Measurements from ENCODE around the gene BRAF. TPM values are rescaled to one million over a fixed set of nuclear protein-coding genes. Genes with fewer than 3 reads are reported as not detected.

The BRAF gene
- total RNA-seq, 2 donors from 2014 or later: 19.8 to 24.7 TPM

DNA sequence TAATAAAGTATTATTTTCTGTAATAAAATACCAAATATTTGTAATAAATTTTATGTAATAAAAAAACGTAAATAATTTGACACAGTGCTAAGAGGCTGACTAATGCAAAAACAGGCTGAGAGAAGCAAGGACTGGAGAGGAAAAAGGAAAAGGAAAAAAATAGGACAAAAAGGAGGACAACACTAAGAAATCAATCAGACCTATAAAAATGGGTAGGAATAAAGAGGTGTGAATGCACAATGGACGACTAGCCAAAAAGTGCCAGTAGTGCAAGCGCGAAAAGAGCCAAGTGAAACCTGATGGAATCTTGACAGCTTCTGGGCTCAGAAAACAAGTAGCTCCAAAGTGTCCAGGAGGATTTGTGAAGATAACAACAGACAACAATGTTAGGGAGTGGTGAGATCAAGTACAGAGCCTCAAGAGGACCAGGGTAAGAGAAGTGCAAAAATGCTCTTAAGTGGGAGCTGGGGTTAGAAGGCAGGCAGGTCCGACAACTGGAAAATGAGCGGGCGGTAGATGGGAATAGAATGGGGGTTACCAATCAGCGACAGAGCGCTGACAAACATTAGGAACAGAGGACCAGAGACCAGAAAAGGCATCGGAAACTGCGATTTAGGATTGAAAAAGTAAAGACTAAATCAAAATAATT lies 1.2 kb downstream of the BRAF start:
- peak; percentile 22 for DNase-seq
- peak overlapping the region; percentile 88 to 98 for H3K9ac ChIP-seq (ENCODE audit: low read depth in 2 of 2, low read length in 2 of 2)
- no peaks in the 10 kb centered on the region for H3K27me3 ChIP-seq
- no peak for TF ChIP-seq CTCF (IDR thresholded peaks at IDR 0.05)
- H3K4me1 ChIP-seq: no peaks in the 10 kb centered on the region
- peak overlapping the region; percentile 91 for H3K27ac ChIP-seq
- intact Hi-C loops (cut with DNase I): no loop called here
- H3K36me3 ChIP-seq: no peaks in the 10 kb centered on the region
- H3K9me3 ChIP-seq: no peaks in the 10 kb centered on the region
- H3K4me3 ChIP-seq: peak overlapping the region; percentile 90

DNA sequence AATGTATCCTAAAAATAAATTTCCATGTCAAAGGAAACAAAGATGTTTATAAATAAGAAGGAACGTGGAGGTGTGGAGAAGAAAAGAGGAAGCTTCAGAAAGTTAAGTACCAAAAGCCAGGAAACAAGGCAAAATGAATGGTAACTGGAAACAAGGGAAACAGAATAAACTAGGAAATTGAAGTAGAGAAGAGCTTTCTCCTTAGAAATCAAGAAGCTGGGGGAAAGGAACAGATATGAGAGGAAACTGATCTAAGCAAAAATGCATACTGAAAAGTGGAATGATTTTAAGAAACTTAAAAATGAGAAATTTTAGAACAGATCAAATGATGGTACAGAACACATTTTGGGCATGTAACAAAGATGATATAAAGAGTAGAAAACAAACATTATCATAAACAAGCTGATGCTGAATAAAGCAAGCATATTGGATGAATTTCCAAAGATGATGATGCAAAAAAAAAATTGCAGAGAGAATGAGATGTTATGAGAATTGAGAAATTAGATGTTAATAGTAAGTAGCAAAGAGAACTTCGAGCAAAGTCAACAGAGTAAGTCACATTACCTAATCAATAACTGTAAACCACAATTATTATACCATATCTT lies 1.9 kb downstream of the BRAF start:
- Histone ChIP-seq H3K27ac (no peak overlapping the region), H3K4me3 (peak overlapping the region; percentile 90), H3K9ac (ENCODE audit: low read depth in 2 of 2, low read length in 2 of 2) (no peak overlapping the region), H3K27me3 (no peaks in the 10 kb centered on the region), H3K9me3 (no peaks in the 10 kb centered on the region), H3K36me3 (no peaks in the 10 kb centered on the region), H3K4me1 (no peaks in the 10 kb centered on the region)
- intact Hi-C loops (cut with DNase I): no loop called here
- DNase-seq: no peak
- TF ChIP-seq CTCF (IDR thresholded peaks at IDR 0.05): no peak

DNA sequence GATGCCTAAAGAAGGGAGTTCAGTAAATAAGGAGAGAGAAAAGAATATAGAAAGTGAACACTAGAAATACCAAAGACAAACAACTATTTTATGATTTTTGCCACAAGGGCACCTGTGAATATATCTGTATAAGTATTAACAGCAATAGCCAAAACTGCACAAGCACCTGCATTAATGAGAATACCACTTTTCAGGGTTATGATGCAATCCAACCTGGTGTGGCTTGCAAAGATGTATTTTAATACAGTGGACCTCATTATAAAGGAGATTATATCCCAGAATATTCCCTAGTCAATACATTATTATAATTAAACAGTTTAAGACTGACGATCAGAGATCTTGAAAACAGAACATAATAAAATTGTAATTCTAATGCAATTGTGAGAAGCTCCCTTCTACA lies 4.0 kb downstream of the BRAF start:
- no peaks in the 10 kb centered on the region for H3K27me3 ChIP-seq
- no peak overlapping the region for H3K27ac ChIP-seq
- DNase-seq: no peak
- H3K36me3 ChIP-seq: no peaks in the 10 kb centered on the region
- H3K4me3 ChIP-seq: no peak overlapping the region
- no peaks in the 10 kb centered on the region for H3K4me1 ChIP-seq
- H3K9ac ChIP-seq (ENCODE audit: low read depth in 2 of 2, low read length in 2 of 2): no peak overlapping the region
- no peak for TF ChIP-seq CTCF (IDR thresholded peaks at IDR 0.05)
- no peaks in the 10 kb centered on the region for H3K9me3 ChIP-seq
- intact Hi-C loops (cut with DNase I): no loop called here

DNA sequence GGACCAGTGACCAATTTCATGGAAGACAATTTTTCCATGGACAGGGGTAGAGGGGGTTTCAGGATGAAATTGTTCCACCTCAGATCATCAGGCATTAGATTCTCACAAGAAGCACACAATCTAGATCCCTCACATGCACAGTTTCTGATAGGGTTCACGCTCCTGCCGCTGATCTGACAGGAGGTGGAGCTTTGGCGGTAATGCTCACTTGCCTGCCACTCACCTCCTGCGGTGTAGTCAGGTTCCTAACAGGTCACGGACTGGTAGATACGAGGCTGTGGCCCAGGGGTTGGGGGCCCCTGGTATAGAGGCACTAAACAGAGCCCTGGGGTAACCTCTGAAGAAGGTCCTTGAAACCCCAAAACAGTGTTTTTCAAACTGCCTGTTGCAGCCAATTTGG lies 6.5 kb downstream of the BRAF start:
- Histone ChIP-seq H3K4me3 (no peak overlapping the region), H3K9ac (ENCODE audit: low read depth in 2 of 2, low read length in 2 of 2) (no peak overlapping the region), H3K9me3 (no peaks in the 10 kb centered on the region), H3K4me1 (no peaks in the 10 kb centered on the region), H3K36me3 (no peaks in the 10 kb centered on the region), H3K27ac (no peak overlapping the region), H3K27me3 (no peaks in the 10 kb centered on the region)
- intact Hi-C loops (cut with DNase I): no loop called here
- no peak for TF ChIP-seq CTCF (IDR thresholded peaks at IDR 0.05)
- no peak for DNase-seq

- Histone ChIP-seq H3K36me3 (no peaks in the 10 kb centered on the region), H3K27ac (no peak overlapping the region), H3K4me1 (no peaks in the 10 kb centered on the region), H3K27me3 (no peaks in the 10 kb centered on the region), H3K9ac (ENCODE audit: low read depth in 2 of 2, low read length in 2 of 2) (no peak overlapping the region), H3K9me3 (no peaks in the 10 kb centered on the region), H3K4me3 (no peak overlapping the region)
- TF ChIP-seq CTCF (IDR thresholded peaks at IDR 0.05): no peak
- no peak for DNase-seq
- intact Hi-C loops (cut with DNase I): no loop called here
Measured at GRCh38 chr7:140917258-140917657, 7.5 kb downstream of the BRAF start.
